CD4-positive, alpha-beta T cell treated with Interleukin-1 beta for 1 hour (primary cell): ENCODE results near the gene UBAP2L.

Source experiments
- DNase-seq, 2 donors: peaks; one replicate each; pipeline ENCODE4 v3.0.0-alpha.2; 2020 to 2022

The UBAP2L gene

DNA sequence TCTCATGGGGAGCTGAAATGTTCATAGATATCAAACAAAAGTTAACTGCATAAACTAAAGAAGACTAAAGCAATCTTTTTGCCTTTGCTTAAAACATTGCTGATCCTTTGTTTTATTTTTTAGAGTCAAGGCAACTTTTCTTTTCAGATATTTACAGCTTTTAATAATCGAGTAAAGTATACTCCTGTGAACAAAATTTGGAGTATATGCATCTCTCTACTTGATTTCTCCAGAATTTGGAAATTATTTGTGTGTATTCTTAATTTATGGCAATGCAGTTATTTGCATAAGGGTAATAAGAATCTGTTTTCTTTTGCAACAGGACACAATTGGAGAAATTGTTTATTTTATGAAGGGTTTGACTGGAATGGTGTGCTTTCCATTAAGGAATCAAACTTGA, 95.9 kb downstream of the UBAP2L start:
- DNase-seq: no peak

GRCh38 chr1:154318386-154318785, 97.6 kb downstream of the UBAP2L start:
- DNase-seq: no peak
